ENCODE results near the gene BRD3OS. TPM values are rescaled to one million over a fixed set of nuclear protein-coding genes. Genes with fewer than 3 reads are reported as not detected.
A peak's percentile ranks its signal among the peaks of the same experiment; 100 is the strongest.

BRD3OS gene
- total RNA-seq, 4 donors from 2014 or later = 0.76 to 9.3 (median 5.8) TPM

- intact Hi-C loops (cut with DNase I; ENCODE audit: low total_unique reads) (loop anchor here (1.0 to 10.0 kb wide), 2 partner anchors 100 to 201 kb away; no protein-coding TSS in a partner anchor), in situ Hi-C loops (cut with MboI; ENCODE audit: low sequenced_read_pairs in 4 of 4) (loop anchor here (5.0 to 10.0 kb wide), 2 partner anchors 200 to 202 kb away; no protein-coding TSS in a partner anchor)
- peak; percentile 45 for ATAC-seq
- peak; percentile 28 to 39 for DNase-seq
- TF ChIP-seq CTCF (IDR thresholded peaks at IDR 0.05 in 4 of 5, conservative IDR thresholded peaks at IDR 0.05 in 1 of 5) (peak; percentile 86 to 94 (median 91)), POLR2A (IDR thresholded peaks at IDR 0.05) (no peak)
- Histone ChIP-seq H3K27me3 (peaks cover 11 to 33% (median 33%) of the 10 kb centered on the region in 3 donors), H3K36me3 (no peaks in the 10 kb centered on the region), H3K27ac (no peak overlapping the region), H3K9me3 (no peaks in the 10 kb centered on the region), H3K4me3 (no peak overlapping the region), H3K4me1 (peaks cover 9 to 20% of the 10 kb centered on the region in 2 donors)
These were observed 30.8 kb upstream of the BRD3OS start for GRCh38 chr9:133994353-133995011.

GRCh38 chr9:133995012-133995896 lies 30.0 kb upstream of the BRD3OS start:
- TF ChIP-seq CTCF (IDR thresholded peaks at IDR 0.05 in 4 of 5, conservative IDR thresholded peaks at IDR 0.05 in 1 of 5) (no peak), POLR2A (IDR thresholded peaks at IDR 0.05) (no peak)
- Histone ChIP-seq H3K9me3 (no peaks in the 10 kb centered on the region), H3K27me3 (peaks cover 12 to 26% (median 26%) of the 10 kb centered on the region in 3 donors), H3K36me3 (no peaks in the 10 kb centered on the region), H3K27ac (no peak overlapping the region), H3K4me3 (no peak overlapping the region), H3K4me1 (peaks cover 9 to 20% of the 10 kb centered on the region in 2 donors)
- in situ Hi-C loops (cut with MboI; ENCODE audit: low sequenced_read_pairs in 4 of 4) (loop anchor here (5.0 to 10.0 kb wide), 2 partner anchors 200 to 203 kb away; no protein-coding TSS in a partner anchor), intact Hi-C loops (cut with DNase I; ENCODE audit: low total_unique reads) (loop anchor here (10.0 kb wide), 1 partner anchor 100 kb away; no protein-coding TSS in a partner anchor)
- DNase-seq (no peak), ATAC-seq (no peak)

GRCh38 chr9:133996531-133997520 lies 28.5 kb upstream of the BRD3OS start:
- Histone ChIP-seq H3K9me3 (no peaks in the 10 kb centered on the region), H3K4me1 (peaks cover 9 to 16% of the 10 kb centered on the region in 2 donors), H3K27me3 (peaks cover 3 to 16% (median 15%) of the 10 kb centered on the region in 3 donors), H3K27ac (no peak overlapping the region), H3K36me3 (no peaks in the 10 kb centered on the region), H3K4me3 (no peak overlapping the region)
- no peak for TF ChIP-seq CTCF (IDR thresholded peaks at IDR 0.05 in 4 of 5, conservative IDR thresholded peaks at IDR 0.05 in 1 of 5)
- no peak for TF ChIP-seq POLR2A (IDR thresholded peaks at IDR 0.05)
- ATAC-seq (no peak), DNase-seq (no peak)
- in situ Hi-C loops (cut with MboI; ENCODE audit: low sequenced_read_pairs in 4 of 4) = loop anchor here (5.0 to 10.0 kb wide), 2 partner anchors 202 to 205 kb away; no protein-coding TSS in a partner anchor
- intact Hi-C loops (cut with DNase I; ENCODE audit: low total_unique reads) = loop anchor here (10.0 kb wide), 1 partner anchor 98 kb away; no protein-coding TSS in a partner anchor

GRCh38 chr9:133997584-133997983 lies 27.7 kb upstream of the BRD3OS start:
- H3K27me3 ChIP-seq = peaks cover 3 to 16% (median 15%) of the 10 kb centered on the region in 3 donors
- H3K27ac ChIP-seq = no peak overlapping the region
- intact Hi-C loops (cut with DNase I; ENCODE audit: low total_unique reads) = loop anchor here (10.0 kb wide), 1 partner anchor 97 kb away; no protein-coding TSS in a partner anchor
- in situ Hi-C loops (cut with MboI; ENCODE audit: low sequenced_read_pairs in 4 of 4) = loop anchor here (5.0 to 10.0 kb wide), 2 partner anchors 203 to 205 kb away; no protein-coding TSS in a partner anchor
- no peak overlapping the region for H3K4me3 ChIP-seq
- TF ChIP-seq POLR2A (IDR thresholded peaks at IDR 0.05) (no peak), CTCF (IDR thresholded peaks at IDR 0.05 in 4 of 5, conservative IDR thresholded peaks at IDR 0.05 in 1 of 5) (no peak)
- no peaks in the 10 kb centered on the region for H3K9me3 ChIP-seq
- H3K36me3 ChIP-seq = no peaks in the 10 kb centered on the region
- H3K4me1 ChIP-seq = peaks cover 9 to 16% of the 10 kb centered on the region in 2 donors
- no peak for DNase-seq
- ATAC-seq = no peak

Data from gastrocnemius medialis (tissue), 4 donors.